Measurements from ENCODE around the gene CHD9.

The CHD9 gene

GRCh38 chr16:53085931-53086421 is 31.2 kb downstream of the CHD9 start:
- no peak for TF ChIP-seq POLR2AphosphoS5 (IDR thresholded peaks at IDR 0.05; ENCODE audit: low read depth, low read length)
- no peak for TF ChIP-seq FOXP2 (optimal IDR thresholded peaks at IDR 0.05; ENCODE audit: borderline replicate concordance, extremely low read depth, extremely low read length, insufficient read depth)
- no peak for TF ChIP-seq SIN3A (IDR thresholded peaks at IDR 0.05; ENCODE audit: borderline replicate concordance, insufficient read depth, low read length)
- TF ChIP-seq TAF1 (IDR thresholded peaks at IDR 0.05; ENCODE audit: borderline replicate concordance, insufficient read depth, low read length): no peak
- TF ChIP-seq, protein P1, sequence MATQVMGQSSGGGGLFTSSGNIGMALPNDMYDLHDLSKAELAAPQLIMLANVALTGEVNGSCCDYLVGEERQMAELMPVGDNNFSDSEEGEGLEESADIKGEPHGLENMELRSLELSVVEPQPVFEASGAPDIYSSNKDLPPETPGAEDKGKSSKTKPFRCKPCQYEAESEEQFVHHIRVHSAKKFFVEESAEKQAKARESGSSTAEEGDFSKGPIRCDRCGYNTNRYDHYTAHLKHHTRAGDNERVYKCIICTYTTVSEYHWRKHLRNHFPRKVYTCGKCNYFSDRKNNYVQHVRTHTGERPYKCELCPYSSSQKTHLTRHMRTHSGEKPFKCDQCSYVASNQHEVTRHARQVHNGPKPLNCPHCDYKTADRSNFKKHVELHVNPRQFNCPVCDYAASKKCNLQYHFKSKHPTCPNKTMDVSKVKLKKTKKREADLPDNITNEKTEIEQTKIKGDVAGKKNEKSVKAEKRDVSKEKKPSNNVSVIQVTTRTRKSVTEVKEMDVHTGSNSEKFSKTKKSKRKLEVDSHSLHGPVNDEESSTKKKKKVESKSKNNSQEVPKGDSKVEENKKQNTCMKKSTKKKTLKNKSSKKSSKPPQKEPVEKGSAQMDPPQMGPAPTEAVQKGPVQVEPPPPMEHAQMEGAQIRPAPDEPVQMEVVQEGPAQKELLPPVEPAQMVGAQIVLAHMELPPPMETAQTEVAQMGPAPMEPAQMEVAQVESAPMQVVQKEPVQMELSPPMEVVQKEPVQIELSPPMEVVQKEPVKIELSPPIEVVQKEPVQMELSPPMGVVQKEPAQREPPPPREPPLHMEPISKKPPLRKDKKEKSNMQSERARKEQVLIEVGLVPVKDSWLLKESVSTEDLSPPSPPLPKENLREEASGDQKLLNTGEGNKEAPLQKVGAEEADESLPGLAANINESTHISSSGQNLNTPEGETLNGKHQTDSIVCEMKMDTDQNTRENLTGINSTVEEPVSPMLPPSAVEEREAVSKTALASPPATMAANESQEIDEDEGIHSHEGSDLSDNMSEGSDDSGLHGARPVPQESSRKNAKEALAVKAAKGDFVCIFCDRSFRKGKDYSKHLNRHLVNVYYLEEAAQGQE (IDR thresholded peaks at IDR 0.05; ENCODE audit: insufficient read depth in 1 of 2, low read depth in 2 of 2, low read length in 2 of 2): 0 out of 4 replicates have a peak, but pooled peaks of 1 of the 2 experiments have one; percentile 40

GRCh38 chr16:53087101-53087500 is 32.3 kb downstream of the CHD9 start:
- TF ChIP-seq POLR2AphosphoS5 (IDR thresholded peaks at IDR 0.05; ENCODE audit: low read depth, low read length) (no peak), TAF1 (IDR thresholded peaks at IDR 0.05; ENCODE audit: borderline replicate concordance, insufficient read depth, low read length) (no peak), FOXP2 (optimal IDR thresholded peaks at IDR 0.05; ENCODE audit: borderline replicate concordance, extremely low read depth, extremely low read length, insufficient read depth) (no peak), SIN3A (IDR thresholded peaks at IDR 0.05; ENCODE audit: borderline replicate concordance, insufficient read depth, low read length) (no peak)
- TF ChIP-seq, protein P1 (IDR thresholded peaks at IDR 0.05; ENCODE audit: insufficient read depth in 1 of 2, low read depth in 2 of 2, low read length in 2 of 2): no peak

DNA sequence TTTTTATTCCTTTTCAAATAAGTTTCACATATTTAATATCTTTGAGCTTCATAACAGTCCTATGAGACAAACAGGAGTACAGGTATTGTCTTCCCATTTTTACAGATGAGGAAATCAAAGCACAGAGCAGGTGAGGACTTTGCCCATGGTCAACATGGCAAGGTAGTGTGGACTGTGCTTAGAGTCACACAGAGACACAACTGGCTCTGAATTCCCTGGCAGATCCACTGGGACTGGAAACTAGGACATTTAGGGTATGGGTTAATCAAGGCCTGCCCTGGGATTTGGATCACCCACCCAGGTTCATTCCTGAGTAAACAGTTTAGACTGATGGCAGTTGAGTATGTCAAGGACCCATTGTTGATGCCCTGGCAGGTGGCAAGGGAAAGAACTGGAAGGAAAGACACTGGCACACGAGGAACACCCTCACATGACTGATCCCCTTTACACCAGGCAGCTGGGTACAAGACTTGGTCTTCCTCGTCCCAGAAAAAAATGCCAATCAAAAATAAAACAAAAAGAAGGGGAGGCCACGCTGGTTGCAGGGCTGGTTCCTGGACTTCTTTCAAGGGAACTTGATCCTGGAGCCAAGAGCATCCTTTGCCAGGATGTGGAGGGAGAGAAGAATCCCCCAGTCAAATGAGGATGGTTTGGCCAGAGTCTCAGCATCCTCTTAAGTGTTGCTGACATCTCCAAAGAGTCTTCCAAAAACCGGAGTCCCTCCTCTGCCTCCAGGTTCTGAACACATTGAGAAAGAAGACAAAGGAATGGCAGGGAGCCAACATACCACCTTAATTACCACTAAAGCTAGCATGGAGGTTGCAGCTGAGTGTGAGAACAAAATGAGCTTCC is 34.9 kb downstream of the CHD9 start:
- TF ChIP-seq TAF1 (IDR thresholded peaks at IDR 0.05; ENCODE audit: borderline replicate concordance, insufficient read depth, low read length): no peak
- no peak for TF ChIP-seq POLR2AphosphoS5 (IDR thresholded peaks at IDR 0.05; ENCODE audit: low read depth, low read length)
- TF ChIP-seq, protein P1 (IDR thresholded peaks at IDR 0.05; ENCODE audit: insufficient read depth in 1 of 2, low read depth in 2 of 2, low read length in 2 of 2): no peak
- no peak for TF ChIP-seq FOXP2 (optimal IDR thresholded peaks at IDR 0.05; ENCODE audit: borderline replicate concordance, extremely low read depth, extremely low read length, insufficient read depth)
- TF ChIP-seq SIN3A (IDR thresholded peaks at IDR 0.05; ENCODE audit: borderline replicate concordance, insufficient read depth, low read length): no peak

- TF ChIP-seq, protein P1 (IDR thresholded peaks at IDR 0.05; ENCODE audit: insufficient read depth in 1 of 2, low read depth in 2 of 2, low read length in 2 of 2): no peak
- no peak for TF ChIP-seq SIN3A (IDR thresholded peaks at IDR 0.05; ENCODE audit: borderline replicate concordance, insufficient read depth, low read length)
- no peak for TF ChIP-seq POLR2AphosphoS5 (IDR thresholded peaks at IDR 0.05; ENCODE audit: low read depth, low read length)
- no peak for TF ChIP-seq TAF1 (IDR thresholded peaks at IDR 0.05; ENCODE audit: borderline replicate concordance, insufficient read depth, low read length)
- no peak for TF ChIP-seq FOXP2 (optimal IDR thresholded peaks at IDR 0.05; ENCODE audit: borderline replicate concordance, extremely low read depth, extremely low read length, insufficient read depth)
Measured at GRCh38 chr16:53090286-53090590, 35.4 kb downstream of the CHD9 start.

Data from PFSK-1 (cell line).